Esophagus squamous epithelium (tissue), 5 donors: Measurements from ENCODE around the gene RNF141. TPM values are rescaled to one million over a fixed set of nuclear protein-coding genes. Genes with fewer than 3 reads are reported as not detected.

Experiments used
- DNase-seq: peaks from one replicate; lab custom pipeline; 2025; lab: John Stamatoyannopoulos, UW
- H3K27ac ChIP-seq, 4 donors: fragments of 200-600 bp; sonication (generic); one replicate each; pipeline ENCODE4 v1.5.1; 2016 to 2019; ENCODE audit warnings: mild to moderate bottlenecking in 1 of 4
- H3K27me3 ChIP-seq, 4 donors: fragments of 200-600 bp; sonication (generic); 1 replicate in 3 of 4; 2 replicates in 1 of 4; pipeline versions ENCODE4 v1.5.1 to v1.6.0; 2017 to 2021; ENCODE audit warnings: antibody characterized with exemption in 1 of 4
- H3K36me3 ChIP-seq, 3 donors: fragments of 200-600 bp; sonication (generic); one replicate each; pipeline ENCODE4 v1.5.1; 2016 to 2019
- H3K4me1 ChIP-seq, 3 donors: fragments of 200-600 bp; sonication (generic); one replicate each; pipeline ENCODE4 v1.5.1; 2017 to 2019
- H3K4me3 ChIP-seq, 4 donors: fragments of 200-600 bp; sonication (generic); 1 replicate in 3 of 4; 2 replicates in 1 of 4; pipeline ENCODE4 v1.5.1; 2016 to 2019; ENCODE audit warnings: mild to moderate bottlenecking in 2 of 4, moderate library complexity in 1 of 4
- H3K9me3 ChIP-seq, 3 donors: fragments of 200-600 bp; sonication (generic); one replicate each; pipeline ENCODE4 v1.5.1; 2016 to 2019
- CTCF ChIP-seq, 6 experiments: fragments of 450-650 bp in 4 of 6; fragments of 200-600 bp in 2 of 6; sonication (generic) in 2 of 6; IDR thresholded peaks; one replicate each; pipeline ENCODE4 v1.5.1; 2016 to 2019; ENCODE audit warnings: antibody characterized with exemption in 6 of 6, mild to moderate bottlenecking in 4 of 6, moderate library complexity in 4 of 6
- POLR2A ChIP-seq, 4 donors: fragments of 450-650 bp; IDR thresholded peaks; one replicate each; pipeline ENCODE4 v1.6.1; 2017; ENCODE audit warnings: antibody characterized with exemption in 4 of 4, mild to moderate bottlenecking in 4 of 4, moderate library complexity in 3 of 4
- WGBS, 2 donors: methylation state at CpG; one replicate each; pipeline ENCODE4 v1.1.5; 2018; 5-methylcytosine and 5-hydroxymethylcytosine counted together
- intact Hi-C: fragments of 100-400 bp; cut with DNase I; formaldehyde crosslinking; loops from one replicate; pipeline ENCODE4 v1.15.0; 2022
- total RNA-seq, 4 donors: library from RNA; depleted of rRNA; stranded (reverse); fragments of >200 nt; gene quantifications; one replicate each; pipeline ENCODE4 v1.1.0, GENCODE V29; 2016
- donor health status: DM: yes; HTN: yes; CAD: no.

The RNF141 gene
- total RNA-seq, 4 donors from 2014 or later: 51.7 to 88.4 (median 56.9) TPM

GRCh38 chr11:10561947-10562346, 21.0 kb upstream of the RNF141 start:
- Histone ChIP-seq H3K4me3 (no peak overlapping the region), H3K36me3 (no peaks in the 10 kb centered on the region), H3K27me3 (no peaks in the 10 kb centered on the region), H3K27ac (no peak overlapping the region), H3K9me3 (no peaks in the 10 kb centered on the region), H3K4me1 (peaks cover 0 to 16% (median 0%) of the 10 kb centered on the region in 3 donors)
- intact Hi-C loops: loop anchor here (10.0 kb wide), 1 partner anchor 163 kb away; no protein-coding TSS in a partner anchor
- 85 to 96% methylated on average over 1 of the region's 1 CpG for WGBS, 2 donors
- TF ChIP-seq POLR2A (IDR thresholded peaks at IDR 0.05) (no peak), CTCF (IDR thresholded peaks at IDR 0.05) (no peak)
- DNase-seq: no peak

GRCh38 chr11:10561043-10561818, 20.2 kb upstream of the RNF141 start:
- no peaks in the 10 kb centered on the region for H3K9me3 ChIP-seq
- no peak for TF ChIP-seq POLR2A (IDR thresholded peaks at IDR 0.05)
- no peak for TF ChIP-seq CTCF (IDR thresholded peaks at IDR 0.05)
- no peaks in the 10 kb centered on the region for H3K27me3 ChIP-seq
- no peak for DNase-seq
- intact Hi-C loops: loop anchor here (10.0 kb wide), 1 partner anchor 164 kb away; no protein-coding TSS in a partner anchor
- H3K36me3 ChIP-seq: no peaks in the 10 kb centered on the region
- H3K4me1 ChIP-seq: peaks cover 0 to 16% (median 0%) of the 10 kb centered on the region in 3 donors
- WGBS, 2 donors: 54 to 55% methylated on average over 3 of the region's 3 CpGs
- no peak overlapping the region for H3K27ac ChIP-seq
- H3K4me3 ChIP-seq: no peak overlapping the region

GRCh38 chr11:10558288-10558687, 17.3 kb upstream of the RNF141 start:
- no peaks in the 10 kb centered on the region for H3K9me3 ChIP-seq
- intact Hi-C loops: no loop called here
- WGBS, 2 donors: 87 to 90% methylated on average over 3 of the region's 3 CpGs
- peaks cover 0 to 16% (median 0%) of the 10 kb centered on the region in 3 donors for H3K4me1 ChIP-seq
- no peak for DNase-seq
- no peak overlapping the region for H3K4me3 ChIP-seq
- H3K27ac ChIP-seq: no peak overlapping the region
- H3K36me3 ChIP-seq: no peaks in the 10 kb centered on the region
- no peaks in the 10 kb centered on the region for H3K27me3 ChIP-seq
- TF ChIP-seq CTCF (IDR thresholded peaks at IDR 0.05) (no peak), POLR2A (IDR thresholded peaks at IDR 0.05) (no peak)

- H3K4me3 ChIP-seq: no peak overlapping the region
- peaks cover 0 to 9% (median 0%) of the 10 kb centered on the region in 3 donors for H3K4me1 ChIP-seq
- no peak for DNase-seq
- TF ChIP-seq CTCF (IDR thresholded peaks at IDR 0.05) (no peak), POLR2A (IDR thresholded peaks at IDR 0.05) (no peak)
- H3K27ac ChIP-seq: no peak overlapping the region
- no peaks in the 10 kb centered on the region for H3K36me3 ChIP-seq
- intact Hi-C loops: no loop called here
- 0 to 17% methylated on average over 1 of the region's 1 CpG for WGBS, 2 donors
- H3K27me3 ChIP-seq: no peaks in the 10 kb centered on the region
- H3K9me3 ChIP-seq: no peaks in the 10 kb centered on the region
Observed at GRCh38 chr11:10556590-10556989, 15.6 kb upstream of the RNF141 start.

- Histone ChIP-seq H3K36me3 (no peaks in the 10 kb centered on the region), H3K9me3 (no peaks in the 10 kb centered on the region), H3K4me1 (no peaks in the 10 kb centered on the region), H3K27me3 (no peaks in the 10 kb centered on the region), H3K27ac (no peak overlapping the region), H3K4me3 (no peak overlapping the region)
- intact Hi-C loops: no loop called here
- DNase-seq: no peak
- TF ChIP-seq CTCF (IDR thresholded peaks at IDR 0.05): no peak
- TF ChIP-seq POLR2A (IDR thresholded peaks at IDR 0.05): no peak
- 89 to 90% methylated on average over 3 of the region's 3 CpGs for WGBS, 2 donors
Observed at GRCh38 chr11:10551845-10552352, 10.9 kb upstream of the RNF141 start.
